Bronchial epithelial cell (primary cell): ENCODE measurements around the gene CHRNA7. TPM values are rescaled to one million over a fixed set of nuclear protein-coding genes. Genes with fewer than 3 reads are reported as not detected.

Source experiments
- DNase-seq: peaks from one replicate; pipeline ENCODE4 v3.0.0-alpha.2; 2010; ENCODE audit warnings: low read depth
- FAIRE-seq: peaks from 2 replicates; lab custom pipeline; 2011; peaks lifted over from hg19 to GRCh38; lab: Jason Lieb, UNC
- H3K27me3 ChIP-seq: 2 replicates; pipeline ENCODE4 v1.5.1; 2011; ENCODE audit warnings: low read length; ENCODE audit not compliant: control insufficient read depth, insufficient read depth
- H3K36me3 ChIP-seq: 2 replicates; pipeline ENCODE4 v1.5.1; 2011; ENCODE audit warnings: low read length; ENCODE audit not compliant: control insufficient read depth, insufficient read depth
- H3K4me3 ChIP-seq: 2 replicates; pipeline ENCODE4 v1.5.1; 2011; ENCODE audit warnings: mild to moderate bottlenecking, low read depth, low read length, control low read depth
- total RNA-seq: library from RNA; depleted of rRNA; stranded (reverse); fragments of >200 nt; gene quantifications from 2 replicates; pipeline ENCODE4 v1.2.1, GENCODE V29; 2014
- TF ChIP-seq, protein P1 (sequence below): IDR thresholded peaks from 2 replicates; pipeline ENCODE4 v1.5.1; 2011; ENCODE audit warnings: mild to moderate bottlenecking, moderate library complexity, low read length, control low read depth, inconsistent platforms; ENCODE audit not compliant: insufficient read depth, severe bottlenecking

CHRNA7 gene
- total RNA-seq, 1 donor from 2014 or later, result under 0.01 TPM

DNA sequence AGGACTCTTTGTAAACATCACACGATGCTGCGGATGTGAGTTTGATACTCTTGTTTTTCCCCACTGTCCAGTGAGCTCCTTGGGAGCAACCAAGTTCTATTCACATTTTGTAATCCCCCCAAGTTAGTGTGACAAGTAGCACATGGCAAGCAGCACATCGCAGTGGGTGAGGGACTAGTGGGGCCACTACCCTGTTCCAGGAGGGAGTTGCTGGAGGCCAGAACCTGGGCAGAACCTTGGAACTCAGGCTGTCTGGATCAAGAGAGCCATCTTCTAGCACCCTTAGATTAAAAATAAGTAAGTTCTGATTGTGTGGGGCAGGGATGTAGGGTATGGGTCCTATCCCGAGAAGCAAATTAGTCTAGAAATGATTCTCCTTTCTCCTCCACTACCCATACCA, 91.7 kb downstream of the CHRNA7 start:
- FAIRE-seq (no peak), DNase-seq (no peak)
- Histone ChIP-seq H3K36me3 (no peaks in the 10 kb centered on the region), H3K27me3 (no peaks in the 10 kb centered on the region), H3K4me3 (no peak overlapping the region)
- TF ChIP-seq, protein P1, sequence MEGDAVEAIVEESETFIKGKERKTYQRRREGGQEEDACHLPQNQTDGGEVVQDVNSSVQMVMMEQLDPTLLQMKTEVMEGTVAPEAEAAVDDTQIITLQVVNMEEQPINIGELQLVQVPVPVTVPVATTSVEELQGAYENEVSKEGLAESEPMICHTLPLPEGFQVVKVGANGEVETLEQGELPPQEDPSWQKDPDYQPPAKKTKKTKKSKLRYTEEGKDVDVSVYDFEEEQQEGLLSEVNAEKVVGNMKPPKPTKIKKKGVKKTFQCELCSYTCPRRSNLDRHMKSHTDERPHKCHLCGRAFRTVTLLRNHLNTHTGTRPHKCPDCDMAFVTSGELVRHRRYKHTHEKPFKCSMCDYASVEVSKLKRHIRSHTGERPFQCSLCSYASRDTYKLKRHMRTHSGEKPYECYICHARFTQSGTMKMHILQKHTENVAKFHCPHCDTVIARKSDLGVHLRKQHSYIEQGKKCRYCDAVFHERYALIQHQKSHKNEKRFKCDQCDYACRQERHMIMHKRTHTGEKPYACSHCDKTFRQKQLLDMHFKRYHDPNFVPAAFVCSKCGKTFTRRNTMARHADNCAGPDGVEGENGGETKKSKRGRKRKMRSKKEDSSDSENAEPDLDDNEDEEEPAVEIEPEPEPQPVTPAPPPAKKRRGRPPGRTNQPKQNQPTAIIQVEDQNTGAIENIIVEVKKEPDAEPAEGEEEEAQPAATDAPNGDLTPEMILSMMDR, result no peak

DNA sequence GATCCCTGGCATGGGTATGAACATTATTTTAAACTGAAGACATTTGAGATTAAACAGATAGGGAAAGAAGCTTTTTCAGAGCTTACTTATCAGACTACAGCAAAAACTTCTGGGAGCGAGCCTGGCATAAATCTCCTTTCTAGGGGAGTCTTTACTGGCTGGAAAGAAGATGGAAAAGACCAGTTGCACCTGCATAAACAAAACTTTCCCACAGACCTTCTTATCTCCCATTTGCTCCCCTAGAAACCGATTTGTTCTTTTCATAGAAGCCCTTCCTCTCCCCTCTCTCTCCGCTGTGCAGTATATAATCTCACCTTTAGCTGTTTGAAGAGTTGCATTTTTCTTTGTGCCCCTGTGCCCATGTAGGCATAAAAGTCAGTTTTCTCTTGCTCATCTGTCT, 93.2 kb downstream of the CHRNA7 start:
- no peak for DNase-seq
- Histone ChIP-seq H3K4me3 (no peak overlapping the region), H3K27me3 (no peaks in the 10 kb centered on the region), H3K36me3 (no peaks in the 10 kb centered on the region)
- TF ChIP-seq, protein P1, result no peak
- FAIRE-seq, result no peak

DNA sequence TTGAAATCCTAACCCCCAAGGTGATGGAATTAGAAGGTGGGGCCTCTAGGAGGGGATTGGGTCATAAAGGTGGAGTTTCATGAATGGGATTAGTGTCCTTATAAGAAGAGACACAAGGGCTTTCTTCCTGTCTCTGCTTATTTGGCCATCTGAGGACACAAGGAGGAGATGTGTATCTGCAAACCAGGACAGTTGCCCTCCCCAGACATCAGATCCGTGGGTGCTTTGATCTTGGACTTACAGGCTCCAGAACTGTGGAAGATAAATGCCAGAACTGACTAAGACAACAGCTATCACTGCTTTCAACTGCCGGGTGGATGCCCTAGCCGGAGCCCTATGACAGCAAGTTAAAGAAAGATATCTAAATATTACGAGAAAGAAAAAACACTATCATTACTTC, 94.4 kb downstream of the CHRNA7 start:
- H3K36me3 ChIP-seq, result no peaks in the 10 kb centered on the region
- TF ChIP-seq, protein P1, result no peak
- H3K4me3 ChIP-seq, result no peak overlapping the region
- FAIRE-seq, result no peak
- no peak for DNase-seq
- H3K27me3 ChIP-seq, result no peaks in the 10 kb centered on the region

DNA sequence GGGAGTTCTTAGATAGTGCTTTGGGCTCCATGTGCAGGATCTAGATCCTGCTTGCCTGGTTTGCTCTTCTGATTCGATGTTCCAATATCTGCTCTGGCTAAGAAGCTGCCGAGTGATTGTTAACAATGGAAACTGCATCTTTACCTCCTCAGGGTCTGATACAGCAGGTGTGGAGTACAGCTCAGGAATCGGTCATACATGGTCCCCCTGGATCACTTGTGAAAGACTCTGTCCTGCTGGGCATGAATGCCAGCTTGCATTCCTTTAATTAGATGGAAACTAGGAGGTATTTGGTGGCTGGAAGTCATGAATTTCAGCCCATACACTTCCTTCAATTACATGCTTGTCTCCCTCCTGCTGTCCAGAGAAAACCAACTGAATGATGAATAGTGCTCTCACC, 95.3 kb downstream of the CHRNA7 start:
- H3K4me3 ChIP-seq, result no peak overlapping the region

DNA sequence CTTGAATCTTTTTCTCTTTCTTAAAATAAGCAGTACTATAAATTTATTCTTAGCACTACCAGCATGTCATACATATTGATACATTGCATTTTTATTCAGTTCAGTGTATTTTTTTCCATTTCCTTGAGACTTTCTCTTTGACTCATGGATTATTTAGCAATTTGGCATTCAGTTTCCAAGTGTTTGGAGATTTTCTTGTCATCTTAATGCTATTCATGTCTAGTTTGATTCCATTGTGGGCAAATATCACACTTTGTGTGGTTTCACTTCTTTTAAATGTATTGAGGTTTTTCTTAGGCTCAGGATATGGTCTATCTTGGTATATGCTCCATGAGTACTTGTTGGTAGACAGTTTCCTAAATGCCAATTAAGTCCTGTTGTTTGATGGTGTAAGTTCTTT, 99.5 kb downstream of the CHRNA7 start:
- DNase-seq (no peak), FAIRE-seq (no peak)
- H3K36me3 ChIP-seq, result no peaks in the 10 kb centered on the region
- H3K4me3 ChIP-seq, result no peak overlapping the region
- no peaks in the 10 kb centered on the region for H3K27me3 ChIP-seq
- TF ChIP-seq, protein P1, result no peak

More for the DNA sequence above, 95.3 kb downstream of the CHRNA7 start:
- FAIRE-seq (no peak), DNase-seq (no peak)
- Histone ChIP-seq H3K36me3 (no peaks in the 10 kb centered on the region), H3K27me3 (no peaks in the 10 kb centered on the region)
- TF ChIP-seq, protein P1, result no peak

DNA sequence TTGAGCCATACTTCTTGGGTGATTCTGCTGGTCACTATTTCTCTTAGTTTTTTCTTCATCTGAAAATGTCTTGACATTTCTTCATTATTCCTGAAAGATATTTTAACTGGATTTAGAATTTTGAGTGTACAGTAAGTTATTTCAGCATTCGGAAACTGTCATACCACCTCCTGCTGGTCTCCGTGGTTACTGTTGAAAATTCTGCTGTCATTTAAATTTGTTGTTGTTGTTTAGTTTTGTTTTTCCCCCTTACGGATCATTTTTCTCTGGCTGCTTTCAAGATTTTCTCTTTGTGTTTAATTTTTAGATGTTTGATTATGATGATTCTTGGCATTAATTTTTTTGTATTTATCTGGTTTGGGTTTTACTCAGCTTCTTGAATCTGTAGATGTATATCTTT, 100.5 kb downstream of the CHRNA7 start:
- TF ChIP-seq, protein P1, result no peak
- Histone ChIP-seq H3K36me3 (no peaks in the 10 kb centered on the region), H3K27me3 (no peaks in the 10 kb centered on the region), H3K4me3 (no peak overlapping the region)
- no peak for FAIRE-seq
- no peak for DNase-seq
